GM19193 (cell line): ENCODE measurements around the gene LCE1A.

Experiments used
- POLR2A ChIP-seq: IDR thresholded peaks from 4 replicates; pipeline ENCODE4 v1.6.1; 2011; ENCODE audit not compliant: insufficient read depth, insufficient read length; ENCODE audit errors: extremely low read depth

Gene LCE1A

DNA sequence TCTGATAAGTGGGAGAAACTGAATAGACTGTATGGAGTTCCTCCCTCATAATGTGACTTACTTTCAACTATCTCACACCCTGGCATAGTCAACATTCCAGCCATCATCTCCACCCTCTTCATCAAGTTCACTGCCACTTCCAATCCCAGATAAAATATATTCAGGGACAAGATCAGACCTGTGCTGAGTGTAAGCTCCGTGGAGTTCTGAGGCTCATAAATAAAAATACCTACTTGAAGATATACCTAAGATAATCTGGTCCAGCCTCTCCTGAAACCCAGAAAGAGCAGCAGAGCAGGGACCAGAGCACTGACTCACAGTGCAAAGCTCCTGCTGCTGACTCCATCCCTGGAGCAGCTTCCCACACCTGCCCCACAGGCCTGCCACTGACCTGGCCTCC, 30.8 kb downstream of the LCE1A start:
- no peak for TF ChIP-seq POLR2A

DNA sequence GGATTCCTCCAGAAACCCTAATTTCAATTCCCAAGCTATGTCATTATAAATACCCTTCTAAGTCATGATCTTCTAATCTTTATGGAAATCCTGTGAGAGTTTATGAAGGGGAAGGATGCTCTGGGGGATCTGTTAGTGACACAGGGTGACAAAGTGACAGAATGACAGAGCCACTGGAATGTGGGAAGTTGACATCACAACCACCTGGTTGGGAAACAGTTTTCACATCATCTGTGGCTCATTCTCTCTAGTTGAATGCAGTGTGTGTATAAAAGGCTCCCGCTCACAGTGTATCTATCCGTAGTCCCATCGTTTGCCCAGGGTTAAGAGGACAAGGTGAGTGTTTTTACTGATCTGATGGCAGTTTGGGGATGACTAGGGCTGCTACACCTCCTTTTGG, 32.4 kb downstream of the LCE1A start, which contains the start of gene LCE7A:
Gene LCE7A (plus strand): TSS at position 301 of the 400 bp plus-strand sequence. CDS start 702 bp downstream, outside the sequence.
- TF ChIP-seq POLR2A: no peak

DNA sequence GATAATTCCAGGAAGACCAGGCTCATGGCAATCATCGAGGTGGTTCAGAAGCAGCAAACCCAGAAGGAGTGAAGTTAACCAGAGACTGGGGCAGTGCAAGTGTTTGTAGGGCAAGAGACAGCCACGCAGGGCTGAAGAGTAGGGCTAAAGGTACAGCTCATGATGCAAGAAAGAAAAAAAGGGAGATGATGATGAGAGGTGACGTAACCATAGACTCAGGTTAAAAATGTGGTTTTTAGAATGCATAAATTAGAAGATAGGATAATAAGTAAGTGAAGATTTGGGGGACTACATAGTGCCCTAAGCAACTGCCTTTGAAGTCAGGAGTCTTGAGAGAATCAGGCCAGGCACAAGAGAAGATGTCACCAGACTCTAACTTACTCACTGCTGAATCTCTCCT, 32.9 kb downstream of the LCE1A start:
- no peak for TF ChIP-seq POLR2A

DNA sequence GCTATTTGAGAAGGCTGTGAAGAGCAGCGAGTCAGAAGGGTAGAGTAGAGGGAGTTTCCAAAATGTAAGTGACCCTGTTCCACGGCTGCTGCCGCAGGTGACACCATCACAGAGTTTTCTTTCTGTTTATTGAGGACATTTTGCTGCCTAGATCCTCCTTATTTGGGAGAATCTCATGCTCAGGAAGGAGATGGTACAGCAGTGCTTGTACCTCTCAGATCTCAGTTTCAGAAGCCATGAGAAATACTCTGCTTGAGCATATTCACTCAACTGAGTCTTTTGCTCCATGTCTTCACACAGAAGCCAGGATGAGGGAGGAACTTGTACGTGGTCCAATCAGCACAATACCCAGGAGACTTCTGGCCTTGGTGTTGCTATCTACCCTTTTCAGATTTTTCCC, 34.1 kb downstream of the LCE1A start:
- TF ChIP-seq POLR2A: no peak

DNA sequence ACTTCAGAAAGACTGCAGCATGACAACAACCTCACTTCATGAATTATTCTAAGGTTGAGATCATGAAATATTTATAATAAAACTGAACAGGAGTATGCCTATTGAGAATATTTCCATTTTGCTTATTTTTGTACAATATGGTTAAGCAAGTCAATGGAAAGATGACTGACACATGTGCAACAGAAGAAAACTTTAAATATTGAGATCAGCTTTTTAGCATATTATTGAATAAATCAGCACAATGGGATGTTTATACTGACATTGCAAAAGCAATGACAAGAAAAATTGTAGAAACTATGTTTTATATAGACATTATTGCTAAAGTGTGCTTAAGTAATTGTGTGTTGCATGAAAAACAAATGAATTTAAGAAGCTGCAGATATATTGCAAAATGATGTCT, 37.2 kb downstream of the LCE1A start:
- no peak for TF ChIP-seq POLR2A

DNA sequence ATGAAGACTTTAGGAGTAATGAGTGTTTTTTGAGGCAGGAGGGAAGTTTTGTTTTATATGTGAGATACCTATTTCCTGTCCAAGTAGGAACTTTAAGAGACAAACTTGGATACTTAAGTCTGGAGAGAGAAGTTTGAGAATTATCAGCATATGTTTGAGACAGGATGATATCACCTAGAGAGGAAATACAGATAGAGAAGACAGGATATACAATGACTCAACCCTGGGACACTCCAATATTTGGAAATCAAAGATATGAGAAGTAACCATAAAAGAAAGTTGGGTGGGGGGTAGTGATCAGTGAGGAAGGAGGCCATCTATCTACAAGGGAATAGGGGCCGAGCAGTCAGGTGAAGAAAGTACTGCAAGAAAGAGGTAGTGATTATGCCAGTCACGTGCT, 39.0 kb downstream of the LCE1A start:
- TF ChIP-seq POLR2A: no peak

DNA sequence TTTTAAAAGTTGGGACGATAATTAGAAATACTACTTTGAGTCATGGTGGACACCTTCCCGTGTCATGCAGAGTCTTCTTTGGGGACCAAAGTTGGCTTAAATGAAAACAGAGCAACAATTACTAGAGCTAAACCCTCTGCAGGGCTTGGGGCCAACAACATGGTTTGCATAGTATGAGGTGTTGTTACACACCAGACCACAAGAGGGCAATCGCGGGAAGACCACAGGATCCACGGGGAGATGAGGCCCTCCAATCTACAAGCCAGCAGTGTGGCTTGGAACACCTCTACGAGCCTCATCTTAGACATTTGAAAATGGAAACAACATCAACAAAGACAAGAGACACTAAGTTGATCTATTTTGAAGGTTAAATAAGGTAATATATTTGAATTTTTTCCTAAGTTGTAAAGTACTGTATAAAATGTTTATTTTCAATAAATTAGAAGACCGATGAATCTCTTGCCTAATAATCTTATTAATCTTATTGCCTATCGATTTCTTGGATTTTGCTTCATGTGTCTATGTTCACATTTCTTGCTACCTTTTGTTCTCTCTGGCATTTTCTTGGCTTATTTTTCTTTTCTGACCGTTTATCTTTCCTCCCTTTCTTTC, 42.6 kb downstream of the LCE1A start:
- no peak for TF ChIP-seq POLR2A

DNA sequence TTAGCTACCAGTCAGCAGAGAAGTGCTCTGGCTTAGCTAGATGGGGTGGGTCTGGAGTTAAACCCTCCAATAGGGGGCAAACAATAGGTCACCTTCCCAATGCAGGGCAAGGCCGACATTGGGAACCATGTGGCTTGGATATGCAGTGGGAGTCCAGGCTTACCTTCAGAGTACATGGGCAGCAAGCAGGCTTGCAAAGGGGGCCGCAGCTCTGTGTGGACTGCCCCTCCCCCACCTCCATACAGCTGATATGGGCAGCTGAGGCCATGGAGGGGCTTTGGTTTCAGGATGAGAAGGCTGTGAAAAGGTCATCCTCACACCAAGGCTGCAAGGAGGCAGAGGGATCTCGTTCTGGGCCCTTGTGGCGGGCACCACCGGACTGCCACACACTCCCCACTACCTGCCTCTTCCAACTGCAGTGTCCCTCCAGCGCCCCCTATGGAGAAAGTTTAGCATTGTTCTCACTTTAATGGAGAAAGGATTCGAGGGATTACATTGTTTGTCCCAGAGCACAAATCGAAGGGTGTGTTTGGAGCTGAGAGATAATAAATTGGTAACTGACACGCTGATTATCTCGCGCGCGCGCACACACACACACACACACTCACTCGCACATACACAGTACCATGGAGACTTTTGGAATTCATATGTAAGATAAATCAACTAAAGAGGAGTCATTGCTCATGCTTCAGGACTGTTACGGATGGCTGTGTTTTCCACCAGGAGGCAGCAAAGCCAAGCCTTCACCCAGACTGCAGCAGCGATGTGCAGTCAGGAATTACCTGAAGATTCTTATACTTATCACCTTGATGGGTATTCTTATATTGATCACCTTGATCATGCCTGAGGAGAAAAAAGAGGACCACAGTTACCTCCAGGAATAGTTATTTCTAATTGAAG, 43.8 kb downstream of the LCE1A start:
- TF ChIP-seq POLR2A: no peak

DNA sequence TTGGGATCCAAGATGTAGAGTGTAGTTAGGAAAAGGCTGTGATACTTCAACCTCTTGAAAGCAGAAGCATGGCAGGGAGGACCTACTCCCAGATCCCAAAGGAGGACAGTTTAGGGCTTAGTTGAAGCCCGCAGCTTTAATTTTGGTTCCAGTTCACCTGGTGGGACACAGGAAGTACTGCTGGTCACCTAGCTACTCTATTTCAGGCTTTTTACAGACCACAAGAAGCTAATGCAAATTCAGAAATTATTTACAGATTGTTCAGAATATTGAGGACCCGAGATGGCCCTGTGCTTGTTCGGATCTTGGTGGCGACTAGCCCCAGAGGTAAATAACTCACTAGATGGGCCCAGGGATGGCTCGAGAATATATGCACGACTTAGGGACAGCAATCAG, 44.5 kb downstream of the LCE1A start:
- no peak for TF ChIP-seq POLR2A

DNA sequence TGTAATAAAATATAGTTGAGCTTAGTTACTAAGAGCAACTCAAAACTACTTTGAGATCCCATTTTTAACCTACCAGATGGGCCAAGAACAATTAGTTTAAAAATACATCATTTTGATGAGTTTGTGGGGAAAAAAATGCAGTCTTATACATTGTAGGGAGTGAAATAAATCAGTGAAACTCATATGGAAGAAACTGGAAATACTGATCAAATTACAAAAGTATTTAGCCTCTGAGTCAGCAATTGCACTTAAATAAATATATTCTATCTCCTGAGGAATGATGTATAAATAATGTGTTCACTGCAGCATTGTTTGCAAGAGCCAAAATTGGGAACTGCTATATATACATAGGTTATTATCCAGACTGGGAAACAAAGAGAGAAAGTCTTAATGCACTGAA, 46.2 kb downstream of the LCE1A start:
- no peak for TF ChIP-seq POLR2A

DNA sequence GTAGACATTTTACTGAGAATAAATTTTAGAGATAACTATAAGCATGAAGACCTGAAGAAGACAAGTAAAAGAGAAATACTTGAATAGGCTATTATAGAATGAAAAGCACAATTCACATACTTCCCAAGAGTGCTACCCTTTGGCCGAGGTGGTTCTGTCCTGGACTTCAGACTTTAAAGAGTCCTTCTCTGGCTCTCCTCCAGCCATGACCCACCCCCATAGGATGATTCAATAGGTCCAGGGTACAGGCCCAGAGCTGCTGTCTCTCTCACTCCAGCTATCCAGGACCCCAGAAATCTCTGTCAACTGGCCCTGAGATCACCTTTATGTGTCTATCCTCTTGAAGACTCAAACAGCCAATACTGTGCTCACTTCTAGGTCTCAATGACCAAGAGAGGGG, 49.6 kb downstream of the LCE1A start:
- TF ChIP-seq POLR2A: no peak
